ENCODE data around the gene B3GLCT.
"Not testable (repeated sequence)": the region's sequence is repeated elsewhere in the genome, so short reads cannot be mapped to it uniquely, and the experiment has no call there.

Gene B3GLCT

GRCh38 chr13:31199849-31200636 is at the start of gene B3GLCT:
Gene B3GLCT, plus strand, starts transcription at chr13:31199975. Its CDS starts 110 bp downstream, at chr13:31200085.
- peak; percentile 41 for DNase-seq

- DNase-seq = peak; percentile 79
Measured at GRCh38 chr13:31150315-31150985, 49.3 kb upstream of the B3GLCT start.

GRCh38 chr13:31151837-31152236 is 47.9 kb upstream of the B3GLCT start:
- DNase-seq = no peak

- DNase-seq = no peak
Measured at GRCh38 chr13:31154939-31155338, 44.8 kb upstream of the B3GLCT start.

GRCh38 chr13:31159306-31159705 is 40.5 kb upstream of the B3GLCT start:
- no peak for DNase-seq

GRCh38 chr13:31160857-31161556 is 38.8 kb upstream of the B3GLCT start:
- peak; percentile 22 for DNase-seq

- peak; percentile 93 for DNase-seq
Measured at GRCh38 chr13:31161557-31162150, 38.1 kb upstream of the B3GLCT start, which contains the start of gene HSPH1. Gene HSPH1, minus strand, starts transcription at chr13:31161904. Its CDS starts 322 bp downstream, at chr13:31161582.

GRCh38 chr13:31162151-31163008 is 37.4 kb upstream of the B3GLCT start:
- DNase-seq = peak; percentile 93

GRCh38 chr13:31166591-31166990 is 33.2 kb upstream of the B3GLCT start:
- no peak for DNase-seq

GRCh38 chr13:31167490-31167889 is 32.3 kb upstream of the B3GLCT start:
- DNase-seq = no peak

- DNase-seq = no peak
Measured at GRCh38 chr13:31168166-31168565, 31.6 kb upstream of the B3GLCT start.

GRCh38 chr13:31168736-31169135 is 31.0 kb upstream of the B3GLCT start:
- DNase-seq = no peak

GRCh38 chr13:31172001-31172400 is 27.8 kb upstream of the B3GLCT start:
- no peak for DNase-seq

GRCh38 chr13:31172535-31172934 is 27.2 kb upstream of the B3GLCT start:
- DNase-seq = no peak

- no peak for DNase-seq
Measured at GRCh38 chr13:31174018-31174417, 25.8 kb upstream of the B3GLCT start.

GRCh38 chr13:31175847-31176532 is 23.8 kb upstream of the B3GLCT start:
- DNase-seq = no peak

GRCh38 chr13:31177813-31178495 is 21.8 kb upstream of the B3GLCT start:
- not testable (repeated sequence) for DNase-seq

- DNase-seq = no peak
Measured at GRCh38 chr13:31179241-31179640, 20.5 kb upstream of the B3GLCT start.

- no peak for DNase-seq
Measured at GRCh38 chr13:31179754-31180153, 20.0 kb upstream of the B3GLCT start.

GRCh38 chr13:31182987-31183386 is 16.8 kb upstream of the B3GLCT start:
- no peak for DNase-seq

- DNase-seq = no peak
Measured at GRCh38 chr13:31184451-31184850, 15.3 kb upstream of the B3GLCT start.

All from DMS79 treated with DMSO at 0.1 percent for 48 hours (cell line).